Measurements from ENCODE around the gene ACE2. TPM values are rescaled to one million over a fixed set of nuclear protein-coding genes. Genes with fewer than 3 reads are reported as not detected.
"Not testable (repeated sequence)": the region's sequence is repeated elsewhere in the genome, so short reads cannot be mapped to it uniquely, and the experiment has no call there.

ACE2 gene
- 1.5 TPM for total RNA-seq

DNA sequence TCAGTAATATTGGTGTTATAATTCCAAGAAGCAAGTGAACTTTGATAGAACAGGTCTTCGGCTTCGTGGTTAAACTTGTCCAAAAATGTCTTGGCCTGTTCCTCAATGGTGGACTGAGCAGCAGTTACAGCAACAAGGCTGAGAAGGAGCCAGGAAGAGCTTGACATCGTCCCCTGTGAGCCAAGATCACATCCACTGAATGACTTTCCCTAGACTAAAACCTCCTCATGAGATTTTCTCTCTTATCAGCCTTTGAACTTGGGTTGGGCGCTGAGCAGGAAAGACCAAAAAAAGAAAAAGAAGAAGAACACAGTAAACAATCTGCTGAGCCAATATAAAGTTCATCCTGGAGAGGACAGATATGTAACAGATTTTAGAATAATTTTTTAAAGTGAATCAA lies at the start of gene ACE2:
Gene ACE2 (minus strand): TSS at position 216 of the 400 bp plus-strand sequence. CDS start 49 bp downstream, at position 167.
- DNase-seq (ENCODE audit: low spot score) (no peak), ATAC-seq (peak; percentile 53)

DNA sequence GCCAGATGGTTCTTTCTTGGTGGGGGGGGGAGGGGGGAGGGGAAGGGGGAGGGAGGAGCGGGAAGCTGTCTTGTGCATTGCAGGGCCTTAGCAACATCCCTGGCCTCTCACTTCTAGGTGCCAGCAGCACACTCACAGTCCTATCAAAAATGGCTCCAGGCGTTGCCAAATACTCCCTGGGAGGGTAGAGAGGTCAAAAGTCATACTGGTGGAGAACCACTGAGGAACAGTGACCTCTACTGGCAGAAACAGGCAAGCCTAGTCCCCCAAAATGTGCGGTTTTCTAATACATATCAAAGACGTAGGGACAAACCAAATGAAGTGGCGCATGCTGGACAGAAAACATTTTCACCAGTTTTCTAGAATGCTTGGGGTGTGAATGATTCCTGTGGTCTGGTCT lies 46.8 kb upstream of the ACE2 start:
- not testable (repeated sequence) for DNase-seq (ENCODE audit: low spot score)
- peak; percentile 95 for ATAC-seq

DNA sequence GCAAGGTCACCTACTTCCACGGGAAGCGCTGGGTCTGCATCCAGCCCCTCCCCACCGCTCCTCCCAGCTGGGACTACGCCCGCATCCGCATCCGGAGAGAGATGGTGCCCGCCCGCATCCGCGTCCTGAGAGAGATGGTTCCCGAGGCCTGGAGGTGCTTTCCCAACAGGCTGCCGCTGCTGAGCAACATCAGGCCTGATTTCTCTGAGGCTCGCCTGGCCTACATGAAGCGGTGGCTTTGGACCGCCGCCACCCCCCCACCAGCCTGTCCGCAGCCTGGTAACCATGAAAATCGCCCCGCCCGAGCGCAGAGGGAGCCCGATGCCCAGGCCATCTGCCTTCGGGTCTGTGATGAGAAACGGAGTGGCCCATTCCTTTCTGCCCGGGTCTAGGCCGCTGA lies 45.8 kb upstream of the ACE2 start:
- DNase-seq (ENCODE audit: low spot score): no peak

DNA sequence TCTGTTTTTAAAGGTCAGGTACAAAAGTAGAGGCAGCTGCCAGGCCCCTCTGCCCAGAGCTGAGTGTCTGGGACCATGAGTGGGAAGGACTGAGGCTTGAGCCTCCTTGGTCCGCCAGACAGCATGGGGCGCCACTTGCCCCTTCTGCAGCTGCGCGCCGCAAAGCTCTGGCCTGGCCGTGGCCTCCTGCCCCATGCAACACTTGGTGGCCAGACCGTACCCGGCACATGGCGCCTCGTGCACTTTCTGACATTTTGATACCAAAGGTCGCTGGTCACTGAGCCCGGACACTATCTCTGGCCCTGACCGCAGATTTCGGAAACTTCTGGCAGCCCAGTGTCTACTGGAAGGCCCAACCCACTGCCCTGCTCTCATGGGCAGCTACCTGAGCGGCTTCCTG lies 45.3 kb upstream of the ACE2 start:
- ATAC-seq: no peak
- no peak for DNase-seq (ENCODE audit: low spot score)

More for the DNA sequence above, 45.8 kb upstream of the ACE2 start:
- no peak for ATAC-seq

DNA sequence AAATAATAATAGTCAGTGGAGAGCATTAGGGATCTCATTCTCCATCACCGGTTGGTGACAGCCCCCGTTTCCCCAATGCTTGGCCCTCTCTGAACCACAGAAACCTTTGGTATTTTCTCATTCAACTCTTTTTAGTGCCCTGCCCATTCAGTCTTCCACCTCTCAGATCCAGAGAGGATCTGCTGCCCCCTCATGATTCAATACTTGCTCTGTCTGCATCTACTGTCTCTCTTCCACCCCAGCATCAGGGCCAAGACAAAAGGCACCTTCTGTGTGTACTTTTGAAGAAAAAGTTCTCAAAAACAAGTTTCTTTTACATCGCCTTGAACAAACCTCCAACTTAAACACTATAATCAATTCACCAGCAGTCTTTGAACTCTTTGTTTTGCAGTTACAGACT lies 44.5 kb upstream of the ACE2 start:
- ATAC-seq (no peak), DNase-seq (ENCODE audit: low spot score) (no peak)

DNA sequence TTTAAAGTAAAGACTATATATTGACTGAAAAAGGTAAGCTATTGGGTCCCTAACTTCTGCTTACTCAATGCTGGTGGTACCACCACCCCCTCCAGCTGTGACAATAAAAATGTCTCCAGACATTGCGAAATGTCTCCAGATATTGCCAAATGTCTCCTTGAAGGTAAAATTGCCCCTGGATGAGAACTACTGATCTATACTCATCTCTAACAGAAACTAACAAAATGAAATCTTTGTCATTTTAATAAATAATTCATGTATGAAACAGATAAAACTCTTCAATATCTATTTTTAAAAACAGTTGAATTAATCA lies 43.8 kb upstream of the ACE2 start:
- no peak for DNase-seq (ENCODE audit: low spot score)
- no peak for ATAC-seq

DNA sequence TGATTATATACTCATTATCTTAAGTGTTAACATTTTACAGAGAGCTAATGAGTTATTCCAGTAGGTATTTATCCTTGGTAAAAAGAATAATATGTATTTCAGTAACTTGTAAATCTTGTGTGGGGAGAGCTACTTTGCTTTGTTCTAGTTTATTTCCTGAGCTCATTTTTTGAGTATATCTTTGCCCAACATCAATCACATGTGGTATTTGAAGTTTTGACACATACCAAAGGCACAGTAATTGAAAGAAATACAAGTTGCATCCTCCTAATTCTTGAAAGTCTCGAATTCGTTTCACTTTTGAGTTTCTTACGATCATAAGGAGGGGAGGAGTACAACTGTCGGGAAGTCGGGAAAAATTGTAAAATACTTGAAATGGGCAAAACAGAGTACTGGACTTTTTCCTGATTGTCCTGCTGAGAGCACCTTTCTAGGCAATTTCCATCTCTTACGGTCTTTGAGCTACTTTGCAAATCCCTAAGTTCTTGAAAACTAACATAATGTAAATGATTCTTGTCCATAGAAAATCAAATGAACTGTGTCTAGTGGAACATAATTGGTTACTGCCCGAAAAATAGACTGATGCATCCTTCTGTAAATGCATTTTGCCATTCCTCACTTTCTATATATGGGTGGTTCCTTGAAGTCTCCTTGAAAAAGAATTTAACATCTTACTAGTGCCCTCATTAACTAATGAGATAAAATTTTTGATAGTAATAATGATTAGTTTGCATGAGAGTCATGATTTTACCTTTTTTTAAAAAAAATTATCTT lies 43.2 kb upstream of the ACE2 start:
- DNase-seq (ENCODE audit: low spot score) (no peak), ATAC-seq (no peak)

DNA sequence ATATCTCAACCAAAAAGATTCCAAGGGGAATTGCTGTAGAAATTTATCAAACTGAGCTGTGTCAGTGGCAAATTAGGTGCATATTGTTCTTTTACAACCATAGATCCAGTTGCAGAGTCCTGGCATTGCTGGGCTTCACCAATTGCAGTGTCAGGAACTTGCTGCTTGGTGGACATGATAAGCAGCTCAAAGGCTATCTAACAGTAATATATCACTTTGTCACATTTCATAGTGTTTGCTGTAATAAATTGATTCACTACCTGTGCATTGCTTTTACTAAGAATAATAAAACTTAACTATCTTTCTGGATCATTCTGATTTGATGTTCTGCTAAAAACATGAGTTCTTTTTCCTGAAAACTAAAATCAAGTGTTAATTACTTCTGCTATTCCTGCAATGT lies 30.9 kb upstream of the ACE2 start:
- ATAC-seq: no peak
- no peak for DNase-seq (ENCODE audit: low spot score)

DNA sequence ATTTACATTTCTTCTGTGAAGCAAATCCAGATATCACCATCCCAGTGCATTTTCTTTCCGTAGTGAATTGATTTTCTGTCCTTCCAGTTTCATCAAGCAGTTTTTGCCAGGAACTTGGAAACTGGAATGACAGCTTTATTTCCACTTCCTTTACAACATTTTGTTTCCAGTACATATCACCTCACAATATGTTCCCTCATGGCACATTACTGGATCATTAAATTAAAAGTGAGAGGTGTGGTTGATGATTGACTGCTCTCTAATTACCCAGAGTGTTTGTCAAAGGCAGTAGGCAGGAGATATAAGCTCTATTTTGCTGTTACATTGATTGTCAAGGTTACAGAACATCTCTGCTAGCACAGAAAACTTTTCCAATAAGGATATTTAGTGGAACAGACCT lies 22.3 kb upstream of the ACE2 start:
- DNase-seq (ENCODE audit: low spot score): no peak
- no peak for ATAC-seq

DNA sequence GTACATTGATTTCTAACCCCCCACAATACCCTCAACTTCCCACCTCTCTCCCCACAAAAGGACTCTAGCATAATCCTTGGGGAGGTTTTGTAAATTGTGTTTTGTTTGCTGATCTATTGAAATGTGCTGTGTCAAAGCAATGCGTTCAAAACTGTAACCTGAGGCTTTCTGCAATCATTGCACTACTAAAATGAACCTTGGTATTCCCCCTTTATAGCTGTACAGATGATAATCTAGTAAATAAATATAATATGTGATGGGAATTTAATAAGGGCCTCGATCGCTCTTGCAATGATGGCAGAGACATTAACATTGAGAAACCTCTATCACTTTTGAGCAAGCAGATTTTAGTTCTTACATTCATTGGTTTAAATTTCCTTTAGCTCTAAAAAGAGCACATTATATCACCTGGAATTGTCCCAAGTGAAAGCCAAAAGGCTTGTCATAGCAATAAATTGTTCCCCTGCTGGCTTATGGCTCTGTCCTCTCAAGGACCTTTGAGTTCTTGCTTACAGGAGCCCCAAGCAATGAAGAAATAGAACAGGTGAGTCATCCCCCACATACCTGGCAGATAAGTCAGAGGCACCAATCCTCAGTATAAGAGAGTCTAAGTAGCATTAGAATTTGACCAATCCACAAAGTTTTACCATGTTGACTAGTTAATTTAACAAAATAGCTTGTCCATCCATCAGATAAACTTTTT lies 18.4 kb upstream of the ACE2 start:
- DNase-seq (ENCODE audit: low spot score): no peak
- ATAC-seq: no peak

DNA sequence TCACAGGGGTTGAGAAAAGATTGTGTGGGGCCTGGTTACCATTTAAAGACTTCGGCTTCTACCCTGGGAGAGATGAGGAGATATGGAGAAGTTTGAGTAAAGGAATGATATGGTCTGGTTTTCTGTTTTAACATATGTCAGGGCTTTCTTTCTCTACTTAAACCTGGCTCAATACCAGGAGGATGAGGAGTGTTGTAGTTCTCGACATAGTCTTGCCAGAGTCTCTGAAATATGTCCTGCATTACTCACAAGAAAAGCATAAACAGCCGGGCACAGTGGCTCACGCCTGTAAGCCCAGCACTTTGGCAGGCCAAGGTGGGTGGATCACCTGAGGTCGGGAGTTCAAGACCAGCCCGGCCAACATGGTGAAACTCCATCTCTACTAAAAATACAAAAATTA lies 16.4 kb upstream of the ACE2 start:
- no peak for ATAC-seq
- no peak for DNase-seq (ENCODE audit: low spot score)

DNA sequence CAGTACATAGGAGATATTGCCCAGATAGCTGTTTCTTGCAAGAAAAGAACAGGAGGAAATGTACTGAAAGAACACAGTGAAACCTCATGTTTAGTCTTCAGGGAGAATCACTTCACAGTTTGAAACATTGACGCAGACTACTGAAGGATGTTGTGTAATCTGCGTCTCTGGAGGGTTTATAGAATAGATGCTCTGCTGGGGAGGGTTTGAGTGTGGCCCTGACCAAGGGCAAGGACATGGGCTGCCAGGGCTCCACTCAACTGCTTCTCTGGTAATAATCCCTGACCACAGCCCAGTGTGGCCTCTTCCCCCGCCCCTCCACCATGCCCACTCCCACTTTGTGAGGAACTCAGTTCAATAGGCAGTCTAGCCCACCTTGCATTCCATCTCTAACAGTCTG lies 15.8 kb upstream of the ACE2 start:
- no peak for ATAC-seq
- no peak for DNase-seq (ENCODE audit: low spot score)

DNA sequence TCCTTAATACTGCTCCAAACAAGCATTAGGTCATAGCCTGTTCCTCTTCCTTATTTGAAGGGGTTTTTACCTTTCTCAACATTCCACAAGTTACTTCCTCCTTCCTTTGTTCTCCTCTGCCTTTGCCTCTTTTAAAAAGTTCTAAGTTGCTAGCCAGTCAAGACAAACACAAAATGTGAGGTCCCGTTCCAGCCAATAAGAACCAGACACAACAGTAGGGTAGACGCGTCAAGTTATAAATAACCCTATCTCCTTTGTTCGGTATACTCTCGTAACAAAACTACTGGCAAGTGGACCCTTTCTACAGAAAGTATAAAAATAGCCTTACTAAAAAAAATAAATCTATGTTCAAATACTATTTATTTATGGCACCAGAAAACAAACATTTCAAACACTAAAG lies 6.3 kb upstream of the ACE2 start:
- ATAC-seq (no peak), DNase-seq (ENCODE audit: low spot score) (no peak)

DNA sequence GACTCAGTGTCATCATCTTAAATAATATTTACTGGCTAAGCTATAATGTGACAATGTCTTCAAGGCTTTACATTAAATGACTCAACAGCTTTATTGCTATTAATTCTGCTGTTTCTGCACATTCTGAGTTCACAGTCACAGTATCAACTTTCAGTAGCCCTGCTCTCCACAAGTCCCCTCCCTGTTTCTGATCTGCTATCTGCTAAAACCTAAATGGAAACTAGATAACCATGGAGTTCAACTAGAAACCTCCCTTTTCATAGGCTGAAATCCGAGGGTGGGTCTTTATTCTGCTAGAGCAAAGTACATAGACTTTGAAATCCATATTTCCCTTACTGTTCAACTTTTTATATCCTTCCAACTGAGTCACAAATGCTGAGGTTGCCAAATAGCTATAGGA lies 5.4 kb upstream of the ACE2 start:
- DNase-seq (ENCODE audit: low spot score): no peak
- ATAC-seq: no peak

DNA sequence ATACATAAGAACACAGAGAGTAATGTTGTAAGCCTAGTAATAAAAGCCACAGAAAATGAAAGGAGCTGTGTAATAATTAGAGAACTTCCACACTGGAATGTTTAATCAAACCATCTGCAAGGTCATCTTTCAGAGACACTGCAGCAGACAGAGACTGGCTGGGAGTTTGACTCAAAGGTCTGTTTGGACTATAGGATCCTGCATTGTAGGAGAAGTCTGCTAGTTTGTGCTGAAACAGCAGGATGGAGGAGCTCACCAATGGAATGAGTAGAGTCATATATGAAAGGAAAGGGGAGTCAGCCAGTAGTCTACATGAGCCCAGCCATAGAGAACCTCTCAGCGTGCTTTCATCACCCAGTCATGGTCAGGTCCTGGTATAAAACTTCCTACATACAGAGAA lies 4.5 kb upstream of the ACE2 start:
- no peak for DNase-seq (ENCODE audit: low spot score)
- ATAC-seq: no peak

DNA sequence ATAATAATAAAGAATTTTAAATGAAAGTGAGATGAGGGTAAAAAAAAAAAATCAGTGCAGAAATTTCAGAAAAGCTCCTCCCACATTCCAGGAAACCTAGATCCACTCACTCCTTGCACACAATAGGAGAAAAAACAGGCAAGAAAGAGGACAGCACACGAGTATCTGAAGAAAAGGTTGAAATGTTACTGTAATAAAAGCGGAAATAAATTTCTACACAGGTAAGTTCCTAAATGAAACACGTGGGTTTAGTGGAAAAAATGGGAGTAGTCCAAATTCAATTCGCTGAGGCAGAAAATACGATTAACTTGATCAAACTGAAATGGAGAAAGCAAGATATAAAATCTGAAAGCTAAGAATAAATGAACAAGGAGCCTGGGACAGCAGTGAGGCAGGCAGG lies 2.0 kb upstream of the ACE2 start:
- DNase-seq (ENCODE audit: low spot score): no peak
- ATAC-seq: no peak

DNA sequence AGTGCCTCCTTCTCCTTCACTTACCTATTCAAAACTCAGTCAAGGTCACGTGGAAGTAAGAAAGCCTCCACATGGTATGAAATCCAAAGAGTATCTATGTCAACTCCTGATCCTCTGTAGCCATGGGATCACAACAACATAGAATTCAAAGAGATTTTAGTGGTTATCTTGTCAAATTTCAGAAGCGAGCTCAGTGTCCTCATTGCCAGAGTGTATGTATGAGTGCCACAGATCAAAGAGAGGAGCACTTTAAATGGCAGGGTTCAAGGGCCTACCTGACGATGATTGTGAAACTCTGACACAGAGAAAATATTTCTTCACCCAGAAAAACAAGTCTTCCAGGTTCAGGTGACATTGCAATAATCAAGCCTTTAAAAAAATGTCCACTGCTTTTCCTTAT lies 1.2 kb upstream of the ACE2 start:
- DNase-seq (ENCODE audit: low spot score) (no peak), ATAC-seq (peak; percentile 71)

DNA sequence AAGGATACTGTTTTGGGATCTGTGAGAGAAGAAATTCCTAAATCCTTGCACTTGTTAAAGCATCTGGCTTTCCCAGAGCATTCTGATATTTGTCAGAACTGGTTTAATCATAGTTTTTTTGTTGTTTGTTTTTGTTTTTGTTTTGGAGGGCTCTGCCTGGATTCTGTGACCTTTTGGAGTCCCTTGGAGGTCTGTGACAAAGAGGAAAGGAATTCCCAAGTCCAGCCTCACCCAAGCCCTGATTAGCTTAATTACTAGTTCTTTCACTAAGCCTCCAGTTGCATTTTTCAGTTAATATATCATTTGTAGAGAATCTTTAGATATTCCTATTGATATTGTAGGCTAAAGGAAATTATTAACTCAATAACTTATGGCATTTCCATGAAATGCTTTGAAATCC lies 711 bp downstream of the ACE2 start:
- DNase-seq (ENCODE audit: low spot score) (no peak), ATAC-seq (no peak)

DNA sequence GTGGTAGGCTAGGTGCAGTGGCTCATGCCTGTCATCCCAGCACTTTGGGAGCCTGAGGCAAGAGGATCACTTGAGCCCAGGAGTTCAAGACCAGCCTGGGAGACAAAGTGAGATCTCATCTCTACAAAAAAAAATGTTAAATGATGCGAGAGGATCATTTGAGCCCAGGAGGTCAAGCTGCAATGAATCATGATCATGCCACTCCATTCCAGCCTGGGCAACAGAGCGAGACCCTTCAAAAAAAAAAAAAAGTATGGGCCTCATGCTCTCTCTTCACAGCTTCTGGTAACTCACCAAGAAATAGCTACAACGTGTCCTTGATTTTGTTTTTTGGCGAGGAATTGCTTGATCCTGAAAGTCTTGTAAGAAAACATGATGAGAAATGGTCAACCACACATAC lies 1.3 kb downstream of the ACE2 start:
- DNase-seq (ENCODE audit: low spot score) (no peak), ATAC-seq (no peak)

DNA sequence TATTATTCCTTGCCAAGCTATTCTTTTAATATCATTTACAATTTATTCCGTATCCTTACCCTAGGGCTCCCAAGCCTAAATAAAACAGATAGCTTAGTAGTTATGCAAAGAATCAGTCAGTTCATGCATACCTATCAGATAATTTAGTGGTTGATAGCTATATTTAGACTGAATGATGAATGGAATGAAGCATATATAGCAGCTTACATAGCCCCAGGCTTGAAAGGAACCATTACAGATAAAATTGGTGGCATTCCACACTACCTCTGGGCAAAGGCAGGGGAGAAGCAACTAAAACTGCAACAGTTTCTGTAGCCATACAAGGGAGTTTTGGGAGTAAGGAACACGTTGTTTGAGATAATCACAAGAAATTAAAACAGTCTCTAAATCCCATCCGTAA lies 2.7 kb downstream of the ACE2 start:
- ATAC-seq (no peak), DNase-seq (ENCODE audit: low spot score) (no peak)

DNA sequence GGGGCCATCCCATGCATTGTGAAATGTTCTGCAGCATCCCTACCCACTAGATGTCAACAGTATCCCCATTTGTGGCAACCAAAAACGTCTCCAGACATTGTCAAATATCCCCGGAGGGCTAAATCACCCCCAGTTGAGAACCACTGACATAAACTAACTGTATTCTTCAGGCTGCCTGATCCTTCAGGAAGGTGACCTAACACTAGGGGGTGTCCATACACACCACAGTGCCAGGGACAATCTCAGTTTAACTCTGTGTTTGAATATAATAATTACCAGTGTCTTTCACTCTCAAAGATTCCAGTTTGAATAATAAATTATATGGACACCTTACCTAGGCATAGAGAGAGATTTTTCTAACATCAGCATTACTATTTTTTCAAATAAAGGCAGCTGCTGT lies 6.4 kb downstream of the ACE2 start:
- ATAC-seq (peak; percentile 61), DNase-seq (ENCODE audit: low spot score) (no peak)

DNA sequence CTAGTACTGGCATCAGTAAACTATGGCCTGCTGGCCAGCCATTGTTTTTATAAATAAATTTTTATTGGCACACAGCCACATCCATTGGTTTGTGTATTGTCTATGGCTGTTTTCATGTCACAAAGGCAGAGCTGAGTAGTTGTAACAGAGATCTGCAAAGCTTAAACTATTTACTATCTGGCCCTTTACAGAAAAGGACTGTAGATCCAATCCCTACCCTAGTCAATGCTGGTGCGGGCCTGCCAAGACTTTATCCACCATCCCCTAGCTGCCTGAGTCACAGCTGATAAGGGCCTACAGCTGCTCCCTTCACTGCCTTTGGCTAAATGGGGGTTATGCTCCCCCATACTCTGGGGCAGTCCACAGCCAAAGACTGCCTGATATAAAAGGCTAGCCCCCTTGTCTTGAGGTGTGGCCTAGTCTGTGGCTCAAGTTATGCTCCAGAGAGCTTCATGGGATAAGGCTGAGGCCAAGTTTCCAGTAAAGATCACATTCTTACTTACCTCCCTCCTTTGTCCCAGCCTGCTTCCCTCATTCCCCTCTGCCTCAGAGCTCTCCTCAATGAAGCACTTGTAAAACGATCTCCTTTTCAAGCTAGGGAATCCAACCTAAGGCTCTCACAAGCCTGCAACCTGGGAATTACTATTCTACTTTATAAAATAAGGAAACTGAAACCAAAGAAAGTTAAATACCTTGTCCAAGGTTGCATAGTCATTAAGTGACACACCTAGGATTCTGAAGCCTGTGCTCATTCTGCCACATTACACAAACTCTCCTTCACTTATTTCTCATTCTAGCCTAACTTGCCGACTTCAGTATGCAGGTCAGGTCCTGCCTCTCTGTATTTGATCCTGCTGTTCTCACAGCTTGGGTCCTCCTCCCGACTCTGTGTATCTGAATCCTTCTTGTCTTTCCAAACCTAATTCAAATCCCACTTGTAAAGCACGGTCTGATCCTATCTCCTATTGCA lies 20.7 kb downstream of the ACE2 start:
- no peak for ATAC-seq
- no peak for DNase-seq (ENCODE audit: low spot score)
